ENCODE measurements around the gene NLGN2. TPM values are rescaled to one million over a fixed set of nuclear protein-coding genes. Genes with fewer than 3 reads are reported as not detected.

Gene NLGN2
- total RNA-seq, 2 donors from 2014 or later: 2.5 to 5.0 TPM

GRCh38 chr17:7468804-7469389 is 61.3 kb downstream of the NLGN2 start:
- Histone ChIP-seq H3K4me1 (no peaks in the 10 kb centered on the region), H3K27ac (no peak overlapping the region), H3K27me3 (no peaks in the 10 kb centered on the region), H3K9me3 (no peaks in the 10 kb centered on the region), H3K4me3 (no peak overlapping the region), H3K9ac (ENCODE audit: low read depth in 2 of 2, low read length in 2 of 2) (no peak overlapping the region), H3K36me3 (no peaks in the 10 kb centered on the region)
- TF ChIP-seq, protein P1, sequence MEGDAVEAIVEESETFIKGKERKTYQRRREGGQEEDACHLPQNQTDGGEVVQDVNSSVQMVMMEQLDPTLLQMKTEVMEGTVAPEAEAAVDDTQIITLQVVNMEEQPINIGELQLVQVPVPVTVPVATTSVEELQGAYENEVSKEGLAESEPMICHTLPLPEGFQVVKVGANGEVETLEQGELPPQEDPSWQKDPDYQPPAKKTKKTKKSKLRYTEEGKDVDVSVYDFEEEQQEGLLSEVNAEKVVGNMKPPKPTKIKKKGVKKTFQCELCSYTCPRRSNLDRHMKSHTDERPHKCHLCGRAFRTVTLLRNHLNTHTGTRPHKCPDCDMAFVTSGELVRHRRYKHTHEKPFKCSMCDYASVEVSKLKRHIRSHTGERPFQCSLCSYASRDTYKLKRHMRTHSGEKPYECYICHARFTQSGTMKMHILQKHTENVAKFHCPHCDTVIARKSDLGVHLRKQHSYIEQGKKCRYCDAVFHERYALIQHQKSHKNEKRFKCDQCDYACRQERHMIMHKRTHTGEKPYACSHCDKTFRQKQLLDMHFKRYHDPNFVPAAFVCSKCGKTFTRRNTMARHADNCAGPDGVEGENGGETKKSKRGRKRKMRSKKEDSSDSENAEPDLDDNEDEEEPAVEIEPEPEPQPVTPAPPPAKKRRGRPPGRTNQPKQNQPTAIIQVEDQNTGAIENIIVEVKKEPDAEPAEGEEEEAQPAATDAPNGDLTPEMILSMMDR (IDR thresholded peaks at IDR 0.05): no peak
- DNase-seq: no peak
- intact Hi-C loops (cut with DNase I): no loop called here

Other genes with a start within 250 kb of the NLGN2 start
- 1 to 10 TPM in 1 of 2 donors, under 1 TPM in 1; 0.47 to 1.1 TPM for gene ASGR1, start 228.5 kb upstream of the NLGN2 start, total RNA-seq
- gene DLG4, start 188.0 kb upstream of the NLGN2 start, total RNA-seq: 1 to 10 TPM; 4.8 to 5.6 TPM
- 100 to 1,000 TPM; 606 to 859 TPM for gene ACADVL, start 187.9 kb upstream of the NLGN2 start, total RNA-seq
- gene DVL2, start 173.3 kb upstream of the NLGN2 start, total RNA-seq: 10 to 100 TPM; 32.4 to 42.4 TPM
- 10 to 100 TPM; 29.8 to 38.6 TPM for gene PHF23, start 168.4 kb upstream of the NLGN2 start, total RNA-seq
- gene GABARAP, start 165.4 kb upstream of the NLGN2 start, total RNA-seq: 100 to 1,000 TPM; 378 to 513 TPM
- 100 to 1,000 TPM; 124 to 145 TPM for gene CTDNEP1, start 156.1 kb upstream of the NLGN2 start, total RNA-seq
- 10 to 100 TPM; 34.4 to 77.9 TPM for gene ELP5, start 155.6 kb upstream of the NLGN2 start, total RNA-seq
- 100 to 1,000 TPM; 798 to 919 TPM for gene CLDN7, start 145.4 kb upstream of the NLGN2 start, total RNA-seq
- 1 to 10 TPM; 1.9 to 5.7 TPM for gene SLC2A4, start 126.1 kb upstream of the NLGN2 start, total RNA-seq
- 10 to 100 TPM; 22.1 to 40.4 TPM for gene YBX2, start 113.2 kb upstream of the NLGN2 start, total RNA-seq
- 100 to 1,000 TPM; 367 to 917 TPM for gene EIF5A, start 100.2 kb upstream of the NLGN2 start, total RNA-seq
- gene GPS2, start 92.5 kb upstream of the NLGN2 start, total RNA-seq: 10 to 100 TPM; 53.8 to 85.7 TPM
- 10 to 100 TPM; 30.2 to 55.8 TPM for gene NEURL4, start 78.5 kb upstream of the NLGN2 start, total RNA-seq
- 10 to 100 TPM in 1 of 2 donors, 1 to 10 TPM in 1; 7.4 to 12.1 TPM for gene ACAP1, start 71.3 kb upstream of the NLGN2 start, total RNA-seq
- gene KCTD11, start 55.7 kb upstream of the NLGN2 start, total RNA-seq: 10 to 100 TPM in 1 of 2 donors, 1 to 10 TPM in 1; 5.6 to 12.6 TPM
- gene TMEM95, start 52.7 kb upstream of the NLGN2 start, total RNA-seq: not detected
- gene TNK1, start 26.8 kb upstream of the NLGN2 start, total RNA-seq: 10 to 100 TPM; 18.0 to 22.6 TPM
- gene PLSCR3, start 13.3 kb upstream of the NLGN2 start, total RNA-seq: 10 to 100 TPM; 11.0 to 12.0 TPM
- 100 to 1,000 TPM in 1 of 2 donors, 10 to 100 TPM in 1; 88.2 to 101 TPM for gene TMEM256, start 3.7 kb upstream of the NLGN2 start, total RNA-seq
- gene SPEM1, start 12.5 kb downstream of the NLGN2 start, total RNA-seq: not detected
- gene SPEM2, start 17.8 kb downstream of the NLGN2 start, total RNA-seq: not detected
- not detected for gene SPEM3, start 21.0 kb downstream of the NLGN2 start, total RNA-seq
- 10 to 100 TPM; 20.4 to 20.6 TPM for gene TMEM102, start 27.6 kb downstream of the NLGN2 start, total RNA-seq
- gene FGF11, start 31.7 kb downstream of the NLGN2 start, total RNA-seq: 1 to 10 TPM; 1.2 to 1.6 TPM
- gene CHRNB1, start 37.2 kb downstream of the NLGN2 start, total RNA-seq: 1 to 10 TPM; 4.3 to 6.1 TPM
- 10 to 100 TPM; 12.9 to 26.7 TPM for gene ZBTB4, start 71.8 kb downstream of the NLGN2 start, total RNA-seq
- not detected for gene SLC35G6, start 73.6 kb downstream of the NLGN2 start, total RNA-seq
- 100 to 1,000 TPM in 1 of 2 donors, 10 to 100 TPM in 1; 73.5 to 137 TPM for gene POLR2A, start 76.5 kb downstream of the NLGN2 start, total RNA-seq
- 10 to 100 TPM; 11.4 to 18.3 TPM for gene TNFSF12, start 141.2 kb downstream of the NLGN2 start, total RNA-seq
- 100 to 1,000 TPM in 1 of 2 donors, 10 to 100 TPM in 1; 67.5 to 125 TPM for gene TNFSF13, start 150.9 kb downstream of the NLGN2 start, total RNA-seq
- gene SENP3, start 154.1 kb downstream of the NLGN2 start, total RNA-seq: 10 to 100 TPM; 25.7 to 56.6 TPM
- 10 to 100 TPM; 37.7 to 56.6 TPM for gene CD68, start 171.8 kb downstream of the NLGN2 start, total RNA-seq
- 100 to 1,000 TPM in 1 of 2 donors, 10 to 100 TPM in 1; 80.1 to 111 TPM for gene MPDU1, start 176.0 kb downstream of the NLGN2 start, total RNA-seq
- 1 to 10 TPM in 1 of 2 donors, under 1 TPM in 1; 0.61 to 1.0 TPM for gene SOX15, start 182.2 kb downstream of the NLGN2 start, total RNA-seq
- gene FXR2, start 207.1 kb downstream of the NLGN2 start, total RNA-seq: 10 to 100 TPM; 24.9 to 27.4 TPM
- gene SAT2, start 220.0 kb downstream of the NLGN2 start, total RNA-seq: 10 to 100 TPM; 55.3 to 77.3 TPM
- under 1 TPM; 0.42 to 0.64 TPM for gene SHBG, start 222.3 kb downstream of the NLGN2 start, total RNA-seq
- gene ATP1B2, start 243.1 kb downstream of the NLGN2 start, total RNA-seq: 1 to 10 TPM in 1 of 2 donors, under 1 TPM in 1; 0.54 to 1.4 TPM

All from colonic mucosa (tissue), 4 donors.